Esophagus muscularis mucosa (tissue), 4 donors: ENCODE measurements around the gene TAF3. TPM values are rescaled to one million over a fixed set of nuclear protein-coding genes. Genes with fewer than 3 reads are reported as not detected.
"Not testable (repeated sequence)": the region's sequence is repeated elsewhere in the genome, so short reads cannot be mapped to it uniquely, and the experiment has no call there.

ENCODE experiments used
- DNase-seq: peaks from one replicate; pipeline ENCODE4 v3.0.0-alpha.2; 2017; ENCODE audit errors: extremely low spot score
- H3K27ac ChIP-seq, 4 donors: fragments of 200-600 bp; sonication (generic); replicated peaks in 1 of 4; 1 replicate in 3 of 4; 2 replicates in 1 of 4; pipeline ENCODE4 v1.5.1; 2016 to 2019; ENCODE audit warnings: mild to moderate bottlenecking in 1 of 4
- H3K27me3 ChIP-seq, 4 donors: fragments of 200-600 bp; sonication (generic); one replicate each; pipeline versions ENCODE4 v1.5.1 to v1.6.0; 2016 to 2019
- H3K36me3 ChIP-seq, 4 donors: fragments of 200-600 bp; sonication (generic); one replicate each; pipeline ENCODE4 v1.5.1; 2016 to 2019
- H3K4me1 ChIP-seq, 4 donors: fragments of 200-600 bp; sonication (generic); one replicate each; pipeline ENCODE4 v1.5.1; 2016 to 2019
- H3K4me3 ChIP-seq, 4 donors: fragments of 200-600 bp; sonication (generic); 1 replicate in 2 of 4; 2 replicates in 2 of 4; pipeline ENCODE4 v1.5.1; 2016 to 2019; ENCODE audit warnings: mild to moderate bottlenecking in 4 of 4, moderate library complexity in 1 of 4
- H3K9me3 ChIP-seq, 4 donors: fragments of 200-600 bp; sonication (generic); 1 replicate in 3 of 4; 2 replicates in 1 of 4; pipeline ENCODE4 v1.5.1; 2016 to 2019
- EP300 ChIP-seq: sonication (generic); formaldehyde crosslinking; IDR thresholded peaks from one replicate; pipeline ENCODE4 v1.6.1; 2017; ENCODE audit warnings: antibody characterized with exemption
- POLR2A ChIP-seq: fragments of 450-650 bp; IDR thresholded peaks from one replicate; pipeline ENCODE4 v1.6.1; 2017; ENCODE audit warnings: antibody characterized with exemption, moderate library complexity, mild to moderate bottlenecking, low read depth
- POLR2AphosphoS5 ChIP-seq, 2 donors: sonication (generic); formaldehyde crosslinking; IDR thresholded peaks; one replicate each; pipeline ENCODE4 v1.6.1; 2017; ENCODE audit warnings: antibody characterized with exemption in 2 of 2
- WGBS: methylation state at CpG from one replicate; pipeline ENCODE4 v1.1.5; 2018; 5-methylcytosine and 5-hydroxymethylcytosine counted together
- intact Hi-C: fragments of 100-400 bp; cut with DNase I; formaldehyde crosslinking; loops from one replicate; pipeline ENCODE4 v1.15.1; 2023
- total RNA-seq, 4 donors: library from RNA; depleted of rRNA; stranded (reverse); fragments of >200 nt; gene quantifications; one replicate each; pipeline versions ENCODE4 v1.1.0 to v1.2.1, GENCODE V29; 2016
- TF ChIP-seq, protein P1 (sequence below), 3 experiments: fragments of 200-600 bp in 2 of 3; fragments of 450-650 bp in 1 of 3; sonication (generic) in 2 of 3; IDR thresholded peaks; one replicate each; pipeline ENCODE4 v1.5.1; 2017 to 2019; ENCODE audit warnings: antibody characterized with exemption in 3 of 3, mild to moderate bottlenecking in 2 of 3, moderate library complexity in 1 of 3

TAF3 gene
- total RNA-seq, 4 donors from 2014 or later, result 8.8 to 11.2 (median 10.7) TPM

DNA sequence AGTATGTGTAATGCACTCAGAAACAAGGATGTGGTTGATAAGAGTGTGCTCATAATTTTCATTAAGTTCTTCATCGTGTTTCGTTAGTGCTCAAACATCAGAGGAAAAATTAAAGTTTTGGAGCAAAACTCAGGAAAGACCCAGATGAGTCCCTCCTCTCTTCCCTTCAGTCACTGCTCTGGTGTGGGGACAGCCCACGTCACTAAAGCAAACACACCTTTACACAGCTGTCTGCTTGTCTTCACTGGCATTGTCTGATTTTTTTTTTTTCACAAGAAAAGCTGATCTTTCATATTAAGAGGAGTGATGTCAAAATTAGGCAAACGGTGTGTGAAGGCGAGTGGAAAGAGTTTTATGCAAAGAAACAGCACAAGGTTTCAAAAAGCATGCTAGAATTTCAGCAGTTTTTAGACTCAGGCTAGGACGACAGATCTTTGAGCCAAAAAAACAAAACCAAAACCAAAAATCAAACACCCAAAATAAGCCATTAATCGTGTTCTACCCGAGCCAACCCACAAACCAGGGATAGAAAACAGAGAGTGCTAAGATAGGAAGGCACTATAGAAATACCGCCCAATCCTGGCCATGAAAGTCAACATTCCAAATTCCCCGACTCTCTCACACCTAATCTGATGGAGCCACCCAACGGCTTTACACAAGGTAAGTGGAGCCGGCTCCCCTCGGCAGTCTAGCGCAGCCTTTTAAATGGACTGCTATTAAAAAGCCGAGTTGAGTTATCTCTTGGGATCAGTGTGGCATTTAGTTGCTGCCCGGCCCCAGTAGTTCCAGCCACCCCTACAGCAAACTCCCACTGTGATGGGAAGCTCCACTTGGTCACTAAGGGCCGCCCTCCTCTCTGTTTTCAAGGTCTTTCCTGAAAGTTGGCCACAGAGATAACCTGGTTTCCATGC is 208.3 kb downstream of the TAF3 start:
- TF ChIP-seq, protein P1, sequence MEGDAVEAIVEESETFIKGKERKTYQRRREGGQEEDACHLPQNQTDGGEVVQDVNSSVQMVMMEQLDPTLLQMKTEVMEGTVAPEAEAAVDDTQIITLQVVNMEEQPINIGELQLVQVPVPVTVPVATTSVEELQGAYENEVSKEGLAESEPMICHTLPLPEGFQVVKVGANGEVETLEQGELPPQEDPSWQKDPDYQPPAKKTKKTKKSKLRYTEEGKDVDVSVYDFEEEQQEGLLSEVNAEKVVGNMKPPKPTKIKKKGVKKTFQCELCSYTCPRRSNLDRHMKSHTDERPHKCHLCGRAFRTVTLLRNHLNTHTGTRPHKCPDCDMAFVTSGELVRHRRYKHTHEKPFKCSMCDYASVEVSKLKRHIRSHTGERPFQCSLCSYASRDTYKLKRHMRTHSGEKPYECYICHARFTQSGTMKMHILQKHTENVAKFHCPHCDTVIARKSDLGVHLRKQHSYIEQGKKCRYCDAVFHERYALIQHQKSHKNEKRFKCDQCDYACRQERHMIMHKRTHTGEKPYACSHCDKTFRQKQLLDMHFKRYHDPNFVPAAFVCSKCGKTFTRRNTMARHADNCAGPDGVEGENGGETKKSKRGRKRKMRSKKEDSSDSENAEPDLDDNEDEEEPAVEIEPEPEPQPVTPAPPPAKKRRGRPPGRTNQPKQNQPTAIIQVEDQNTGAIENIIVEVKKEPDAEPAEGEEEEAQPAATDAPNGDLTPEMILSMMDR (IDR thresholded peaks at IDR 0.05), result no peak
- TF ChIP-seq EP300 (no peak), POLR2AphosphoS5 (IDR thresholded peaks at IDR 0.05) (no peak), POLR2A (no peak)
- WGBS, result 57% methylated on average over 17 of the region's 17 CpGs
- H3K36me3 ChIP-seq, result no peaks in the 10 kb centered on the region
- H3K27ac ChIP-seq, result no peak overlapping the region
- H3K4me3 ChIP-seq, result no peak overlapping the region
- H3K9me3 ChIP-seq, result no peaks in the 10 kb centered on the region
- H3K27me3 ChIP-seq, result peaks cover 0 to 57% (median 6%) of the 10 kb centered on the region in 4 donors
- DNase-seq, result peak; percentile 72
- no peaks in the 10 kb centered on the region for H3K4me1 ChIP-seq
- intact Hi-C loops, result no loop called here

DNA sequence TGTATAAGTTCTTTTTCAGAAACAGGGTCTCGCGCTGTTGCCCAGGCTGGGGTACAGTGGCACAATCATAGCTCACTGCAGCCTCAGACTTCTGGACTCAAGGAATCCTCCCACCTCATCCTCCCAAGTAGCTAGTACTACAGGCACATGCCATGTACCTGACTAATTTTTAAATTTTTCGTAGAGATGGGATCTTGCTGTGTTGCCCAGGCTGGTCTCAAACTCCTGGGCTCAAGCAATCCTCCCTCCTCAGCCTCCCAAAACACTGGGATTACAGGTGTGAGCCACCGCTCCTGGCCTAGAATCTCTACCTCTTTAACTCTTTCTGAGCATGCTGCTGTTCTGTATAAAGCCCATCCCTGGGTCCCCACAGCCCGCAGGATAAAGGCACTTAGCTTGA is 212.9 kb downstream of the TAF3 start:
- H3K9me3 ChIP-seq, intact Hi-C loops, H3K36me3 ChIP-seq, DNase-seq, H3K4me3 ChIP-seq, H3K27ac ChIP-seq: not testable (repeated sequence)
- 86% methylated on average over 5 of the region's 5 CpGs for WGBS
- peaks cover 15 to 28% (median 28%) of the 10 kb centered on the region in 4 donors for H3K4me1 ChIP-seq
- peaks cover 3 to 90% (median 36%) of the 10 kb centered on the region in 4 donors for H3K27me3 ChIP-seq

- 93% methylated on average over 7 of the region's 7 CpGs for WGBS
- H3K4me1 ChIP-seq, result peaks cover 20 to 42% (median 39%) of the 10 kb centered on the region in 4 donors
- H3K36me3 ChIP-seq, result no peaks in the 10 kb centered on the region
- H3K27me3 ChIP-seq, result peaks cover 3 to 90% (median 43%) of the 10 kb centered on the region in 4 donors
- DNase-seq, result no peak
- no peak overlapping the region for H3K4me3 ChIP-seq
- no peaks in the 10 kb centered on the region for H3K9me3 ChIP-seq
- H3K27ac ChIP-seq, result no peak overlapping the region
- intact Hi-C loops, result no loop called here
- TF ChIP-seq POLR2AphosphoS5 (IDR thresholded peaks at IDR 0.05) (no peak), POLR2A (no peak), EP300 (no peak)
- TF ChIP-seq, protein P1 (IDR thresholded peaks at IDR 0.05), result no peak
Observed at GRCh38 chr10:8032558-8032957, 214.3 kb downstream of the TAF3 start.

- H3K27me3 ChIP-seq, result peaks cover 3 to 98% (median 56%) of the 10 kb centered on the region in 4 donors
- intact Hi-C loops, result no loop called here
- H3K36me3 ChIP-seq, result no peaks in the 10 kb centered on the region
- DNase-seq, result no peak
- TF ChIP-seq POLR2A, result no peak
- TF ChIP-seq EP300, result no peak
- no peak for TF ChIP-seq POLR2AphosphoS5 (IDR thresholded peaks at IDR 0.05)
- TF ChIP-seq, protein P1 (IDR thresholded peaks at IDR 0.05), result no peak
- no peak overlapping the region for H3K27ac ChIP-seq
- peaks cover 20 to 48% (median 44%) of the 10 kb centered on the region in 4 donors for H3K4me1 ChIP-seq
- 4% methylated on average over 14 of the region's 45 CpGs for WGBS
- H3K4me3 ChIP-seq, result peak overlapping the region; percentile 25 to 38 (median 32)
- H3K9me3 ChIP-seq, result no peaks in the 10 kb centered on the region
Observed at GRCh38 chr10:8033812-8034465, 215.6 kb downstream of the TAF3 start.

DNA sequence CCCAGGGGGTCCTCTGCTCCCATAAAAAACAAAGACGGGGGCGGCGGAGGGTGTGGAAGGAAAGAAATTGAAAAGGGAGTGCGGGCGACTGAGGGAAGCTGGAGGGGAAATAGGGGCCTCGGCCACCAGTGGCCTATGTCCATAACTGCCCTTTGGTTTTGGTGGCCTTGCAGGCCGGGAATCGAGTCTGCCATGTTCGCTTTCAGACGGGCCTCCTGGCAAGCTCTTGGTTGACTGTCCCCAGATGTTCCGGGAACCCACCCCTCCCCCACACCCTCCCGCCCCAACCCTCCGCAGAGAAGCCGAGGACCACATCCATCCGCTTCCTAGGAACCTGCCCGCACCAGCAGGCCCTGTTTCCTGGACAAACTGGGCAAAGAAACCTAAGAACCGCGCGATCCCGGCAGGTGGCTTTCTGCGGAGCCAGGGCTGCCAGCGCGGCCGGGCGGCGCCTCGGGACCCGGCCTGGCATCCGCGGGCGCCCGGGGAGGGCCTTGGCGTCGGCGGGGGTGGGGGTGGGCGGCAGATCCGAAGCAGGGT is 216.2 kb downstream of the TAF3 start:
- WGBS, result 29% methylated on average over 32 of the region's 37 CpGs
- Histone ChIP-seq H3K27me3 (peaks cover 3 to 98% (median 62%) of the 10 kb centered on the region in 4 donors), H3K27ac (no peak overlapping the region), H3K4me1 (peaks cover 20 to 48% (median 44%) of the 10 kb centered on the region in 4 donors), H3K4me3 (peak overlapping the region; percentile 25 to 38 (median 32)), H3K9me3 (no peaks in the 10 kb centered on the region), H3K36me3 (no peaks in the 10 kb centered on the region)
- no peak for DNase-seq
- intact Hi-C loops, result no loop called here
- TF ChIP-seq EP300 (no peak), POLR2AphosphoS5 (IDR thresholded peaks at IDR 0.05) (no peak), POLR2A (no peak)
- TF ChIP-seq, protein P1 (IDR thresholded peaks at IDR 0.05), result no peak
